ENCODE results near the gene SMTNL2.

The SMTNL2 gene

DNA sequence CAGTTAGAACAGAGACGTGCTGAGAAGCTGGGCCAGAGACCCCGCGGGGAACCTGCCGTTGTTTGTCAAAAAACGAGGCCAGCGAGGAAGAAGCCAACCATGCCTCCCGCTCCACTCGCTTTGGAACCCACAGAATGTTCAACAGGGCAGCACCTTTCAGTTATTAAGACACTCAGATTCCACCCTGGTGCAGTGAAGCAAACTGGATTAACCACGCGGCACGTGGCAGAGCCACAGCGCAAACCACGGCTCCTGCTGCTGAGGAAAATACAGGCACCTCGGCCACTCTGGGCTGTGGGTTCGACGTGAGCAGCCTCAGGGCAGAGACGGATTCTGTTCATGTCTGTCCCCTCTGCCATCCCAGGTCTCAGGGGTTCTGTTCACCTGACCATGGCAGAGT is 32.8 kb downstream of the SMTNL2 start:
- TF ChIP-seq EZH2 (optimal IDR thresholded peaks at IDR 0.05; ENCODE audit: low read depth, low read length): no peak
- TF ChIP-seq EZH2phosphoT487 (IDR thresholded peaks at IDR 0.05; ENCODE audit: low read length): no peak
- TF ChIP-seq, protein P1, sequence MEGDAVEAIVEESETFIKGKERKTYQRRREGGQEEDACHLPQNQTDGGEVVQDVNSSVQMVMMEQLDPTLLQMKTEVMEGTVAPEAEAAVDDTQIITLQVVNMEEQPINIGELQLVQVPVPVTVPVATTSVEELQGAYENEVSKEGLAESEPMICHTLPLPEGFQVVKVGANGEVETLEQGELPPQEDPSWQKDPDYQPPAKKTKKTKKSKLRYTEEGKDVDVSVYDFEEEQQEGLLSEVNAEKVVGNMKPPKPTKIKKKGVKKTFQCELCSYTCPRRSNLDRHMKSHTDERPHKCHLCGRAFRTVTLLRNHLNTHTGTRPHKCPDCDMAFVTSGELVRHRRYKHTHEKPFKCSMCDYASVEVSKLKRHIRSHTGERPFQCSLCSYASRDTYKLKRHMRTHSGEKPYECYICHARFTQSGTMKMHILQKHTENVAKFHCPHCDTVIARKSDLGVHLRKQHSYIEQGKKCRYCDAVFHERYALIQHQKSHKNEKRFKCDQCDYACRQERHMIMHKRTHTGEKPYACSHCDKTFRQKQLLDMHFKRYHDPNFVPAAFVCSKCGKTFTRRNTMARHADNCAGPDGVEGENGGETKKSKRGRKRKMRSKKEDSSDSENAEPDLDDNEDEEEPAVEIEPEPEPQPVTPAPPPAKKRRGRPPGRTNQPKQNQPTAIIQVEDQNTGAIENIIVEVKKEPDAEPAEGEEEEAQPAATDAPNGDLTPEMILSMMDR (IDR thresholded peaks at IDR 0.05; ENCODE audit: low read length): no peak
- H3K4me3 ChIP-seq (ENCODE audit: low read length): no peak overlapping the region
- H3F3A ChIP-seq (ENCODE audit: insufficient read depth, low read length): no peaks in the 10 kb centered on the region
- peaks cover 40% of the 10 kb centered on the region for H3K27me3 ChIP-seq (replicated peaks; ENCODE audit: insufficient read depth, low read length)
- H2AFZ ChIP-seq (ENCODE audit: low read length): no peak overlapping the region
- H3K9ac ChIP-seq (ENCODE audit: low read length): no peak overlapping the region
- H3K9me2 ChIP-seq (replicated peaks; ENCODE audit: insufficient read depth, low read length): no peaks in the 10 kb centered on the region
- no peaks in the 10 kb centered on the region for H3K9me3 ChIP-seq (replicated peaks; ENCODE audit: insufficient read depth, low read length)
- H3K36me3 ChIP-seq (replicated peaks; ENCODE audit: insufficient read depth, low read length): no peaks in the 10 kb centered on the region
- no peaks in the 10 kb centered on the region for H4K20me1 ChIP-seq (ENCODE audit: insufficient read depth, low read length)
- no peaks in the 10 kb centered on the region for H3K4me1 ChIP-seq (ENCODE audit: low read length)
- no peak for DNase-seq
- H3K79me2 ChIP-seq (ENCODE audit: low read length): no peaks in the 10 kb centered on the region
- H3K4me2 ChIP-seq (ENCODE audit: low read depth, low read length): no peak overlapping the region
- no peak overlapping the region for H3K27ac ChIP-seq (ENCODE audit: low read length)

DNA sequence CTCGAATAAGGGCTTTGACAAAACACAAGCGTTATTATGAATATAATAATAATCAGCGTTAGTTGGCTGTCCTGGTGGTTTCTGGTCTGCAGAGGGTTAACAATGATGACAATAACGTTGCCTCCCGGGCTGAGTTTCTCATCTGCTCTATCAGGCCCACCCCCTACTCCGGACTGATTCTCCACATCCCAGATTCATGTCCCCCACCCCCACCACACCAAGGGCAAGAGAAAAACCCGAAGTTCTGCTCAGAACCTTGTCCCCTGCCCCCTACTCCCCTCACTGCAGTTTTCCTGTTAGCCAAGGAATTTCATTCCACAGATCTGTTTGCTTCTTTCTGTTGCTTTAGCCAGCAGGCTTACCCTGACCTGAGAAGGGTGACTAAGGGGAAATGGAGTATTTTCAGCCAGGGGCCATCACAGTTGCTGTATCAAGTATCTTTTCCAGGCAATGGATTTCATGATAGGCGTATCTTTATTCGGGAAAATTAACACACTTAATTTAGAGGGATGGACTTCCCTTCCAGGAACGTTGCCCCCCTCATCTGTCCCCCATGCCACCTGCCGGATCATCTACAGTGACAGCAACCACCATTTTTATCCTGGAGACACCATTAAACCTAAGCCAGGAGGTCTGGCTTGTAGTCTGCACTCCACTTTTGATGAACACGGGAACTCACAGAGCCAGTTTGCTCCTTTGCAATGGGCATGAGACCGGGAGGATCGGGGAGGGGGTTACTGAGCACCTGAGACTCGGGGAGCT is 33.4 kb downstream of the SMTNL2 start:
- Histone ChIP-seq H3K9me2 (replicated peaks; ENCODE audit: insufficient read depth, low read length) (no peaks in the 10 kb centered on the region), H3F3A (ENCODE audit: insufficient read depth, low read length) (no peaks in the 10 kb centered on the region), H3K4me2 (ENCODE audit: low read depth, low read length) (no peak overlapping the region), H3K79me2 (ENCODE audit: low read length) (no peaks in the 10 kb centered on the region), H4K20me1 (ENCODE audit: insufficient read depth, low read length) (no peaks in the 10 kb centered on the region), H3K9ac (ENCODE audit: low read length) (no peak overlapping the region), H3K27me3 (replicated peaks; ENCODE audit: insufficient read depth, low read length) (peaks cover 47% of the 10 kb centered on the region), H3K9me3 (replicated peaks; ENCODE audit: insufficient read depth, low read length) (no peaks in the 10 kb centered on the region), H3K4me3 (ENCODE audit: low read length) (no peak overlapping the region), H3K36me3 (replicated peaks; ENCODE audit: insufficient read depth, low read length) (no peaks in the 10 kb centered on the region), H2AFZ (ENCODE audit: low read length) (no peak overlapping the region), H3K4me1 (ENCODE audit: low read length) (no peaks in the 10 kb centered on the region), H3K27ac (ENCODE audit: low read length) (no peak overlapping the region)
- no peak for TF ChIP-seq EZH2 (optimal IDR thresholded peaks at IDR 0.05; ENCODE audit: low read depth, low read length)
- TF ChIP-seq EZH2phosphoT487 (IDR thresholded peaks at IDR 0.05; ENCODE audit: low read length): no peak
- TF ChIP-seq, protein P1 (IDR thresholded peaks at IDR 0.05; ENCODE audit: low read length): no peak
- no peak for DNase-seq

DNA sequence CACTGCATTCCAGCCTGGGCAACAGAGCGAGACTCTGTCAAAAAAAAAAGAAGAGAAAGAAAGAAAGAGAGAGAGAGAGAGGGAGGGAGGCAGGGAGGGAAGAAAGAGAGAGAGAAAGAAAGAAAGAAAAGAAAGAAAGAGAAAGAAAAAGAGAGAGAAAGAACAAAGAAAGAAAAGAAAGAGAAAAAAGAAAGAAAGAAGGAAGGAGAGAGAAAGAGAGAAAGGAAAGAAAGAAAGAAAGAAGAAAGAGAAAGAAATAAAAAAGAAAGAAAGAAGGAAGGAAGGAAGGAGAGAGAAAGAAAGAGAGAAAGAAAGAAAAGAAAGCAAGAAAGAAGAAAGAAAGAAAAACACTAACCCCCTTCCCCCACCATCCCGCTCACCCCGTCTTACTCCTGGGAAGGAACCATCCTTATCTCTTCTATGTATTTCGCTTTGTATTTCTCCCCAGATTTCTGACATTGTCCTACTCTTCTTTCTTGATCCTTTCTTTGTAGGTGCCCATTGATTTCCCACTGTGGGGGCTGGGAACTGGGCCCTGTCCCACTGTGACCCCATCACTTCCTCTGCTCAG is 36.3 kb downstream of the SMTNL2 start:
- Histone ChIP-seq H3K4me3 (ENCODE audit: low read length) (no peak overlapping the region), H3K36me3 (replicated peaks; ENCODE audit: insufficient read depth, low read length) (no peaks in the 10 kb centered on the region), H3K9ac (ENCODE audit: low read length) (no peak overlapping the region), H3K9me2 (replicated peaks; ENCODE audit: insufficient read depth, low read length) (no peaks in the 10 kb centered on the region), H3K4me2 (ENCODE audit: low read depth, low read length) (no peak overlapping the region), H3F3A (ENCODE audit: insufficient read depth, low read length) (no peaks in the 10 kb centered on the region), H2AFZ (ENCODE audit: low read length) (no peak overlapping the region), H3K27me3 (replicated peaks; ENCODE audit: insufficient read depth, low read length) (peaks cover 43% of the 10 kb centered on the region), H4K20me1 (ENCODE audit: insufficient read depth, low read length) (no peaks in the 10 kb centered on the region), H3K4me1 (ENCODE audit: low read length) (no peaks in the 10 kb centered on the region), H3K9me3 (replicated peaks; ENCODE audit: insufficient read depth, low read length) (no peaks in the 10 kb centered on the region), H3K27ac (ENCODE audit: low read length) (no peak overlapping the region), H3K79me2 (ENCODE audit: low read length) (no peaks in the 10 kb centered on the region)
- no peak for TF ChIP-seq EZH2 (optimal IDR thresholded peaks at IDR 0.05; ENCODE audit: low read depth, low read length)
- no peak for TF ChIP-seq EZH2phosphoT487 (IDR thresholded peaks at IDR 0.05; ENCODE audit: low read length)
- TF ChIP-seq, protein P1 (IDR thresholded peaks at IDR 0.05; ENCODE audit: low read length): no peak
- DNase-seq: no peak

Measured in MM.1S (cell line).